Spleen (tissue), 11 donors: ENCODE data around the gene TMEM117. TPM values are rescaled to one million over a fixed set of nuclear protein-coding genes. Genes with fewer than 3 reads are reported as not detected.

Experiments used
- DNase-seq: peaks from one replicate; pipeline ENCODE4 v3.0.0-alpha.2; 2020
- H3K27ac ChIP-seq, 8 donors: fragments of 200-600 bp; sonication (generic) in 7 of 8; 1 replicate in 4 of 8; 2 replicates in 4 of 8; pipeline versions ENCODE4 v1.5.0 to v1.8.0; 2016 to 2021; ENCODE audit warnings: inconsistent platforms in 4 of 8, mild to moderate bottlenecking in 4 of 8, moderate library complexity in 1 of 8
- H3K27me3 ChIP-seq, 7 donors: fragments of 200-600 bp; sonication (generic) in 6 of 7; replicated peaks in 1 of 7; 1 replicate in 4 of 7; 2 replicates in 3 of 7; pipeline versions ENCODE4 v1.5.0 to v1.8.0; 2016 to 2021; ENCODE audit warnings: inconsistent platforms in 3 of 7, mild to moderate bottlenecking in 1 of 7
- H3K36me3 ChIP-seq, 6 donors: fragments of 200-600 bp; sonication (generic) in 5 of 6; 1 replicate in 4 of 6; 2 replicates in 2 of 6; pipeline versions ENCODE4 v1.5.0 to v1.8.0; 2016 to 2021; ENCODE audit warnings: inconsistent platforms in 2 of 6
- H3K4me1 ChIP-seq, 6 donors: fragments of 200-600 bp; sonication (generic) in 5 of 6; 1 replicate in 3 of 6; 2 replicates in 3 of 6; pipeline versions ENCODE4 v1.5.0 to v1.8.0; 2016 to 2021; ENCODE audit warnings: inconsistent platforms in 3 of 6
- H3K4me3 ChIP-seq, 8 donors: fragments of 200-600 bp; sonication (generic) in 7 of 8; 1 replicate in 4 of 8; 2 replicates in 4 of 8; pipeline versions ENCODE4 v1.5.0 to v1.8.0; 2016 to 2021; ENCODE audit warnings: inconsistent platforms in 4 of 8, mild to moderate bottlenecking in 4 of 8, moderate library complexity in 2 of 8
- H3K9me3 ChIP-seq, 8 donors: fragments of 200-600 bp; sonication (generic) in 7 of 8; 1 replicate in 4 of 8; 2 replicates in 4 of 8; pipeline versions ENCODE4 v1.5.0 to v1.8.0; 2016 to 2021; ENCODE audit warnings: inconsistent platforms in 4 of 8
- CTCF ChIP-seq, 11 experiments: fragments of 200-600 bp in 7 of 11; fragments of 450-650 bp in 4 of 11; sonication (generic) in 4 of 11; IDR thresholded peaks in 8 of 11; conservative IDR thresholded peaks in 3 of 11; 1 replicate in 7 of 11; 2 replicates in 4 of 11; pipeline versions ENCODE4 v1.4.0 to v1.8.0; 2016 to 2021; ENCODE audit warnings: antibody characterized with exemption in 11 of 11, inconsistent platforms in 4 of 11, mild to moderate bottlenecking in 1 of 11
- POLR2A ChIP-seq, 3 donors: fragments of 450-650 bp; IDR thresholded peaks; one replicate each; pipeline ENCODE4 v1.5.1; 2017; ENCODE audit warnings: antibody characterized with exemption in 3 of 3, mild to moderate bottlenecking in 1 of 3
- POLR2AphosphoS5 ChIP-seq, 3 donors: sonication (generic); formaldehyde crosslinking; IDR thresholded peaks; one replicate each; pipeline ENCODE4 v1.5.1; 2017; ENCODE audit warnings: antibody characterized with exemption in 3 of 3
- WGBS, 5 donors: extraction: QIAGEN DNeasy Blood & Tissue Kit in 3 of 5; methylation state at CpG; one replicate each; pipeline versions ENCODE4 v1.1.5 to v1.1.7; 2013 to 2018; 5-methylcytosine and 5-hydroxymethylcytosine counted together
- intact Hi-C: fragments of 100-400 bp; cut with DNase I; formaldehyde crosslinking; loops from one replicate; pipeline ENCODE4 v1.15.0; 2023; ENCODE audit warnings: low total_unique reads
- polyA plus RNA-seq, 3 donors: library from polyadenylated mRNA; stranded (reverse); fragments of 200-250 nt; gene quantifications; one replicate each; pipeline ENCODE4 v1.2.1, GENCODE V29; 2013
- total RNA-seq, 7 donors: library from RNA; depleted of rRNA in 3 of 7; stranded (reverse); fragments of >200 nt in 3 of 7; fragmentation: NEBNext Ultra II Directional in 4 of 7; extraction: Animal tissue kit (Norgen Biotek cat#: 25700) in 4 of 7; gene quantifications; one replicate each; pipeline versions ENCODE4 v1.1.0 to v1.2.1, GENCODE V29; 2016 to 2021
- donor health status: healthy with polysubstance abuse.
- donor health status: DM: no; HTN: no; CAD: no; lungs with moderate emphysema.
- donor health status: DM: no; HTN: no; CAD: no.
- donor health status: Bipolar disorder and iron deficiency.
- donor health status: healthy.
- donor health status: DM: no; HTN: no; CAD: no.
- donor health status: DM: yes; HTN: yes; CAD: no.

Gene TMEM117
- total and polyA plus RNA-seq, 10 donors: 1.7 to 24.5 (median 5.0) TPM

- TF ChIP-seq CTCF (IDR thresholded peaks at IDR 0.05 in 8 of 11, conservative IDR thresholded peaks at IDR 0.05 in 3 of 11): no peak
- no peak for TF ChIP-seq POLR2AphosphoS5 (IDR thresholded peaks at IDR 0.05)
- no peak for TF ChIP-seq POLR2A (IDR thresholded peaks at IDR 0.05)
- intact Hi-C loops: no loop called here
- Histone ChIP-seq H3K36me3 (no peaks in the 10 kb centered on the region), H3K27ac (no peak overlapping the region), H3K9me3 (no peaks in the 10 kb centered on the region), H3K27me3 (no peaks in the 10 kb centered on the region), H3K4me3 (no peak overlapping the region), H3K4me1 (no peaks in the 10 kb centered on the region)
- no peak for DNase-seq
Observed at GRCh38 chr12:43899574-43899973, 63.7 kb downstream of the TMEM117 start.

- no peak for DNase-seq
- TF ChIP-seq CTCF (IDR thresholded peaks at IDR 0.05 in 8 of 11, conservative IDR thresholded peaks at IDR 0.05 in 3 of 11) (no peak), POLR2AphosphoS5 (IDR thresholded peaks at IDR 0.05) (no peak), POLR2A (IDR thresholded peaks at IDR 0.05) (no peak)
- Histone ChIP-seq H3K27ac (no peak overlapping the region), H3K9me3 (no peaks in the 10 kb centered on the region), H3K4me1 (no peaks in the 10 kb centered on the region), H3K27me3 (no peaks in the 10 kb centered on the region), H3K4me3 (no peak overlapping the region), H3K36me3 (no peaks in the 10 kb centered on the region)
- intact Hi-C loops: no loop called here
Observed at GRCh38 chr12:43903686-43904085, 67.8 kb downstream of the TMEM117 start.

- 0 to 52% (median 0%) methylated on average over 1 of the region's 1 CpG for WGBS, 5 donors
- no peaks in the 10 kb centered on the region for H3K36me3 ChIP-seq
- intact Hi-C loops: no loop called here
- H3K4me3 ChIP-seq: no peak overlapping the region
- H3K27me3 ChIP-seq: no peaks in the 10 kb centered on the region
- no peak overlapping the region for H3K27ac ChIP-seq
- no peak for DNase-seq
- no peaks in the 10 kb centered on the region for H3K9me3 ChIP-seq
- no peaks in the 10 kb centered on the region for H3K4me1 ChIP-seq
- TF ChIP-seq POLR2A (IDR thresholded peaks at IDR 0.05): no peak
- TF ChIP-seq POLR2AphosphoS5 (IDR thresholded peaks at IDR 0.05): no peak
- TF ChIP-seq CTCF (IDR thresholded peaks at IDR 0.05 in 8 of 11, conservative IDR thresholded peaks at IDR 0.05 in 3 of 11): no peak
Observed at GRCh38 chr12:43912859-43913258, 77.0 kb downstream of the TMEM117 start.

- no peak for DNase-seq
- no peak overlapping the region for H3K4me3 ChIP-seq
- no peaks in the 10 kb centered on the region for H3K36me3 ChIP-seq
- no peak overlapping the region for H3K27ac ChIP-seq
- no peak for TF ChIP-seq POLR2AphosphoS5 (IDR thresholded peaks at IDR 0.05)
- TF ChIP-seq CTCF (IDR thresholded peaks at IDR 0.05 in 8 of 11, conservative IDR thresholded peaks at IDR 0.05 in 3 of 11): no peak
- no peak for TF ChIP-seq POLR2A (IDR thresholded peaks at IDR 0.05)
- no peaks in the 10 kb centered on the region for H3K27me3 ChIP-seq
- WGBS, 5 donors: 80 to 91% (median 82%) methylated on average over 4 of the region's 4 CpGs
- H3K9me3 ChIP-seq: no peaks in the 10 kb centered on the region
- intact Hi-C loops: no loop called here
- H3K4me1 ChIP-seq: no peaks in the 10 kb centered on the region
Observed at GRCh38 chr12:43914391-43914790, 78.5 kb downstream of the TMEM117 start.
